ENCODE results near the gene IER5. TPM values are rescaled to one million over a fixed set of nuclear protein-coding genes. Genes with fewer than 3 reads are reported as not detected.

IER5 gene
- total RNA-seq, 1 donor from 2014 or later, result 8.8 TPM

GRCh38 chr1:181133441-181133951 lies 45.0 kb downstream of the IER5 start:
- peaks cover 6% of the 10 kb centered on the region for H3K36me3 Mint-ChIP-seq (ENCODE audit: unreplicated experiment)
- peak; percentile 44 for DNase-seq
- peaks cover 57% of the 10 kb centered on the region for H3K4me1 Mint-ChIP-seq (ENCODE audit: low read depth, unreplicated experiment)
- no peak overlapping the region for H3K4me3 Mint-ChIP-seq (ENCODE audit: unreplicated experiment)
- peak overlapping the region; percentile 74 for H3K27ac Mint-ChIP-seq (ENCODE audit: unreplicated experiment)
- peaks cover 14% of the 10 kb centered on the region for H3K27me3 Mint-ChIP-seq (ENCODE audit: unreplicated experiment)
- TF ChIP-seq CTCF (IDR thresholded peaks at IDR 0.05; ENCODE audit: partially characterized antibody, unreplicated experiment), result no peak
- H3K9me3 Mint-ChIP-seq (ENCODE audit: unreplicated experiment), result peaks cover 29% of the 10 kb centered on the region

GRCh38 chr1:181133969-181134418 lies 45.5 kb downstream of the IER5 start:
- Mint-ChIP-seq H3K27me3 (ENCODE audit: unreplicated experiment) (peaks cover 11% of the 10 kb centered on the region), H3K4me1 (ENCODE audit: low read depth, unreplicated experiment) (peaks cover 55% of the 10 kb centered on the region), H3K9me3 (ENCODE audit: unreplicated experiment) (peaks cover 26% of the 10 kb centered on the region), H3K27ac (ENCODE audit: unreplicated experiment) (peak overlapping the region; percentile 74), H3K4me3 (ENCODE audit: unreplicated experiment) (no peak overlapping the region), H3K36me3 (ENCODE audit: unreplicated experiment) (peaks cover 6% of the 10 kb centered on the region)
- TF ChIP-seq CTCF (IDR thresholded peaks at IDR 0.05; ENCODE audit: partially characterized antibody, unreplicated experiment), result no peak
- no peak for DNase-seq

GRCh38 chr1:181134543-181135436 lies 46.3 kb downstream of the IER5 start:
- peaks cover 25% of the 10 kb centered on the region for H3K9me3 Mint-ChIP-seq (ENCODE audit: unreplicated experiment)
- TF ChIP-seq CTCF (IDR thresholded peaks at IDR 0.05; ENCODE audit: partially characterized antibody, unreplicated experiment), result no peak
- peaks cover 49% of the 10 kb centered on the region for H3K4me1 Mint-ChIP-seq (ENCODE audit: low read depth, unreplicated experiment)
- H3K27me3 Mint-ChIP-seq (ENCODE audit: unreplicated experiment), result peaks cover 13% of the 10 kb centered on the region
- no peak for DNase-seq
- peak overlapping the region; percentile 50 for H3K4me3 Mint-ChIP-seq (ENCODE audit: unreplicated experiment)
- H3K36me3 Mint-ChIP-seq (ENCODE audit: unreplicated experiment), result peaks cover 6% of the 10 kb centered on the region
- H3K27ac Mint-ChIP-seq (ENCODE audit: unreplicated experiment), result peak overlapping the region; percentile 62

GRCh38 chr1:181135437-181135731 lies 46.9 kb downstream of the IER5 start:
- peak overlapping the region; percentile 62 for H3K27ac Mint-ChIP-seq (ENCODE audit: unreplicated experiment)
- no peak for DNase-seq
- H3K4me3 Mint-ChIP-seq (ENCODE audit: unreplicated experiment), result no peak overlapping the region

More at GRCh38 chr1:181135437-181135731, 46.9 kb downstream of the IER5 start:
- peaks cover 22% of the 10 kb centered on the region for H3K9me3 Mint-ChIP-seq (ENCODE audit: unreplicated experiment)
- no peak for TF ChIP-seq CTCF (IDR thresholded peaks at IDR 0.05; ENCODE audit: partially characterized antibody, unreplicated experiment)
- H3K27me3 Mint-ChIP-seq (ENCODE audit: unreplicated experiment), result peaks cover 11% of the 10 kb centered on the region
- peaks cover 6% of the 10 kb centered on the region for H3K36me3 Mint-ChIP-seq (ENCODE audit: unreplicated experiment)
- peaks cover 44% of the 10 kb centered on the region for H3K4me1 Mint-ChIP-seq (ENCODE audit: low read depth, unreplicated experiment)
